PC-9 (cell line): ENCODE measurements around the gene C19orf25. TPM values are rescaled to one million over a fixed set of nuclear protein-coding genes. Genes with fewer than 3 reads are reported as not detected.

Source experiments
- BruUV-seq: library from RNA; stranded (reverse); fragments of 400-500 nt; replicated peaks from 2 replicates; lab custom pipeline; 2021; lab: Mats Ljungman, UMichigan
- CTCF ChIA-PET: fragments of 300-600 bp; sonication (Branson Sonifier 250); formaldehyde crosslinking; loops from one replicate; lab custom pipeline; 2022; ENCODE audit warnings: antibody characterized with exemption; lab: Charles Lee
- POLR2A ChIA-PET: fragments of 300-600 bp; sonication (Branson Sonifier 250); formaldehyde crosslinking; loops from one replicate; lab custom pipeline; 2022; ENCODE audit warnings: antibody characterized with exemption; ENCODE audit not compliant: unreplicated experiment; lab: Charles Lee
- DNase-seq, 2 experiments: peaks; one replicate each; pipeline versions ENCODE4 v3.0.0 to v3.0.0-alpha.2; 2015 to 2022; ENCODE audit warnings: mixed read lengths in 1 of 2
- H2AFZ ChIP-seq: fragments of 200-600 bp; sonication (generic); 2 replicates; pipeline ENCODE4 v1.8.1; 2017; ENCODE audit warnings: antibody characterized with exemption
- H3F3A ChIP-seq: fragments of 200-600 bp; sonication (generic); 2 replicates; pipeline ENCODE4 v1.8.1; 2017; ENCODE audit warnings: antibody characterized with exemption, mild to moderate bottlenecking, low read depth; ENCODE audit not compliant: insufficient read depth
- H3K27ac ChIP-seq: fragments of 200-600 bp; sonication (generic); 2 replicates; pipeline ENCODE4 v1.6.1; 2016; ENCODE audit warnings: mixed run types
- H3K27me3 ChIP-seq: fragments of 200-600 bp; sonication (generic); 2 replicates; pipeline ENCODE4 v1.6.1; 2016; ENCODE audit warnings: low read depth, mixed run types; ENCODE audit not compliant: insufficient read depth
- H3K36me3 ChIP-seq: fragments of 200-600 bp; sonication (generic); 2 replicates; pipeline ENCODE4 v1.6.1; 2016; ENCODE audit warnings: low read depth, mixed run types
- H3K4me1 ChIP-seq: fragments of 200-600 bp; sonication (generic); replicated peaks from 2 replicates; pipeline ENCODE4 v1.6.1; 2016; ENCODE audit warnings: mixed run types; ENCODE audit not compliant: insufficient read depth
- H3K4me2 ChIP-seq: fragments of 200-600 bp; sonication (generic); 2 replicates; pipeline ENCODE4 v1.6.1; 2017; ENCODE audit warnings: mixed run types
- H3K4me3 ChIP-seq: fragments of 200-600 bp; sonication (generic); 2 replicates; pipeline ENCODE4 v1.6.1; 2016; ENCODE audit warnings: mixed run types
- H3K79me2 ChIP-seq: fragments of 200-600 bp; sonication (generic); 2 replicates; pipeline ENCODE4 v1.6.1; 2017; ENCODE audit warnings: low read depth, mixed run types
- H3K9me2 ChIP-seq: fragments of 200-600 bp; sonication (generic); 2 replicates; pipeline ENCODE4 v1.8.1; 2017; ENCODE audit warnings: mild to moderate bottlenecking; ENCODE audit not compliant: insufficient read depth
- H3K9me3 ChIP-seq: fragments of 200-600 bp; sonication (generic); 2 replicates; pipeline ENCODE4 v1.8.1; 2016; ENCODE audit warnings: low read depth; ENCODE audit not compliant: insufficient read depth
- H4K20me1 ChIP-seq: fragments of 200-600 bp; sonication (generic); 2 replicates; pipeline ENCODE4 v1.8.1; 2017; ENCODE audit not compliant: insufficient read depth
- EZH2 ChIP-seq: fragments of 200-600 bp; sonication (generic); IDR thresholded peaks from 2 replicates; pipeline ENCODE4 v1.8.0; 2017; ENCODE audit warnings: antibody characterized with exemption, low read depth
- intact Hi-C: fragments of 100-400 bp; cut with micrococcal nuclease; formaldehyde crosslinking; loops from one replicate; pipeline ENCODE4 v1.10.0; 2022; ENCODE audit not compliant: unreplicated experiment
- total RNA-seq: library from RNA; stranded (reverse); gene quantifications from 2 replicates; pipeline ENCODE4 v1.2.3, GENCODE V29; 2021
- TF ChIP-seq, protein P1 (sequence below): fragments of 200-600 bp; sonication (generic); conservative IDR thresholded peaks from 2 replicates; pipeline ENCODE4 v1.6.1; 2017; ENCODE audit warnings: mixed run types, antibody characterized with exemption, mild to moderate bottlenecking, moderate library complexity

C19orf25 gene
- total RNA-seq, 1 experiment from 2014 or later, result 28.0 TPM

DNA sequence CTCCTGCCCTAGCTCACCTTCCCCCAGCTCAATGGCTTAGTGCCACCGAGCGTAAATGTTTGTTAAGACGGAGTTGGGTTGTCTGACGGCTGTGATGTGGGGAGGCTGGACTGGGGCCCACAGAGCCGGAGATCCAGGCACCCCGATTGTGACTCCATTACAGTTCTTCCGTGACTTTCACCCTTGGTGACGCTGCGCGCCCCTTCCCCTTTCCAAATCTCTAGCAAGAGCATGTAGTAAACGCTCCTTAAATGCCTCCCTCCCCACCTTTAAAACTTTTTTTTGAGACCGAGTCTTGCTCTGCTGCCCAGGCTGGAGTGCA is 12.8 kb upstream of the C19orf25 start:
- Histone ChIP-seq H3K79me2 (peaks cover 11% of the 10 kb centered on the region), H3K27ac (no peak overlapping the region), H3F3A (no peaks in the 10 kb centered on the region), H2AFZ (no peak overlapping the region), H3K9me2 (no peaks in the 10 kb centered on the region), H3K4me2 (peak overlapping the region; percentile 78), H3K4me1 (peaks cover 13% of the 10 kb centered on the region), H3K27me3 (no peaks in the 10 kb centered on the region), H3K36me3 (no peaks in the 10 kb centered on the region), H3K9me3 (no peaks in the 10 kb centered on the region), H3K4me3 (peak overlapping the region; percentile 65), H4K20me1 (no peaks in the 10 kb centered on the region)
- no peak for TF ChIP-seq EZH2
- TF ChIP-seq, protein P1, sequence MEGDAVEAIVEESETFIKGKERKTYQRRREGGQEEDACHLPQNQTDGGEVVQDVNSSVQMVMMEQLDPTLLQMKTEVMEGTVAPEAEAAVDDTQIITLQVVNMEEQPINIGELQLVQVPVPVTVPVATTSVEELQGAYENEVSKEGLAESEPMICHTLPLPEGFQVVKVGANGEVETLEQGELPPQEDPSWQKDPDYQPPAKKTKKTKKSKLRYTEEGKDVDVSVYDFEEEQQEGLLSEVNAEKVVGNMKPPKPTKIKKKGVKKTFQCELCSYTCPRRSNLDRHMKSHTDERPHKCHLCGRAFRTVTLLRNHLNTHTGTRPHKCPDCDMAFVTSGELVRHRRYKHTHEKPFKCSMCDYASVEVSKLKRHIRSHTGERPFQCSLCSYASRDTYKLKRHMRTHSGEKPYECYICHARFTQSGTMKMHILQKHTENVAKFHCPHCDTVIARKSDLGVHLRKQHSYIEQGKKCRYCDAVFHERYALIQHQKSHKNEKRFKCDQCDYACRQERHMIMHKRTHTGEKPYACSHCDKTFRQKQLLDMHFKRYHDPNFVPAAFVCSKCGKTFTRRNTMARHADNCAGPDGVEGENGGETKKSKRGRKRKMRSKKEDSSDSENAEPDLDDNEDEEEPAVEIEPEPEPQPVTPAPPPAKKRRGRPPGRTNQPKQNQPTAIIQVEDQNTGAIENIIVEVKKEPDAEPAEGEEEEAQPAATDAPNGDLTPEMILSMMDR, result no peak
- POLR2A ChIA-PET, result interaction anchor here (0.5 to 0.6 kb wide), 2 partner anchors 77 to 223 kb away, joined by 4 to 9 read pairs; partner anchors contain the start of gene CIRBP
- CTCF ChIA-PET, result interaction anchor here (0.6 kb wide), 1 partner anchor 160 kb away, joined by 5 read pairs; no protein-coding TSS in a partner anchor
- intact Hi-C loops, result loop anchor here (2.0 kb wide), 1 partner anchor 47 kb away; no protein-coding TSS in a partner anchor
- DNase-seq, result no peak
- no TSS peak for BruUV-seq

GRCh38 chr19:1491114-1491848 is 12.3 kb upstream of the C19orf25 start, which contains the start of gene REEP6:
TSS of gene REEP6 (plus strand) at chr19:1491181. CDS start at chr19:1491270, 89 bp downstream.
- intact Hi-C loops, result loop anchor here (2.0 kb wide), 1 partner anchor 46 kb away; no protein-coding TSS in a partner anchor

More at GRCh38 chr19:1491114-1491848, 12.3 kb upstream of the C19orf25 start, which contains the start of gene REEP6:
- Histone ChIP-seq H2AFZ (peak within 1 kb of the TSS; percentile 78), H3K36me3 (no peaks in the 10 kb centered on the region), H3K27me3 (no peaks in the 10 kb centered on the region), H4K20me1 (no peaks in the 10 kb centered on the region), H3K4me1 (peaks cover 13% of the 10 kb centered on the region), H3K79me2 (peaks cover 11% of the 10 kb centered on the region), H3K9me2 (no peaks in the 10 kb centered on the region), H3K4me2 (peak within 1 kb of the TSS; percentile 78), H3F3A (no peaks in the 10 kb centered on the region), H3K27ac (no peak within 1 kb of the TSS), H3K9me3 (no peaks in the 10 kb centered on the region), H3K4me3 (peak within 1 kb of the TSS; percentile 66)
- TF ChIP-seq EZH2, result no peak
- TF ChIP-seq, protein P1, result no peak
- ChIA-PET CTCF (interaction anchor here (0.6 kb wide), 1 partner anchor 160 kb away, joined by 5 read pairs; no protein-coding TSS in a partner anchor), POLR2A (interaction anchor here (0.5 to 1.0 kb wide), 8 partner anchors 54 to 414 kb away, joined by 4 to 21 read pairs (median 9); partner anchors contain the start of genes ADAT3 and SCAMP4)
- no peak for DNase-seq
- TSS peak; percentile 60 for BruUV-seq
